Hepatocyte (in vitro differentiated cells): Measurements from ENCODE around the gene TUBAL3.

Experiments
- EZH2 ChIP-seq: fragments of 200-600 bp; sonication (generic); IDR thresholded peaks from 2 replicates; pipeline ENCODE4 v1.6.1; 2016; ENCODE audit warnings: antibody characterized with exemption, mild to moderate bottlenecking, borderline replicate concordance
- TF ChIP-seq, protein P1 (sequence below): fragments of 200-600 bp; sonication (generic); IDR thresholded peaks from 2 replicates; pipeline ENCODE4 v1.5.1; 2016; ENCODE audit warnings: antibody characterized with exemption, mild to moderate bottlenecking; ENCODE audit not compliant: poor library complexity

DNA sequence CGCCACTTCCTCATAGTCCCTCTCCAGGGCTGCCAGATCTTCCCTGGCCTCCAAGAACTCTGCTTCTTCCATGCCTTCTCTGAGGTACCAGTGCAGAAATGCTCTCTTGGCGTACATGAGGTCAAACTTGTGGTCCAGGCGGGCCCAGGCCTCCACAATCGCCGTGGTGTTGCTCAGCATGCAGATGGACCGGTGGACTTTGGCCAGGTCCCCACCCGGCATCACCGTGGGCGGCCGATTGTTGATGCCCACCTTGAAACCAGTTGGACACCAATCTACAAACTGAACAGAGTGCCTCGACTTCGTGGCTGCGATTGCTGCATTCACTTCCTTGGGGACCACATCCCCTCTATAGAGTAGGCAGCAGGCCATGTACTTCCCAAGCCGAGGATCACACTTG, 11.1 kb downstream of the TUBAL3 start:
- TF ChIP-seq, protein P1, sequence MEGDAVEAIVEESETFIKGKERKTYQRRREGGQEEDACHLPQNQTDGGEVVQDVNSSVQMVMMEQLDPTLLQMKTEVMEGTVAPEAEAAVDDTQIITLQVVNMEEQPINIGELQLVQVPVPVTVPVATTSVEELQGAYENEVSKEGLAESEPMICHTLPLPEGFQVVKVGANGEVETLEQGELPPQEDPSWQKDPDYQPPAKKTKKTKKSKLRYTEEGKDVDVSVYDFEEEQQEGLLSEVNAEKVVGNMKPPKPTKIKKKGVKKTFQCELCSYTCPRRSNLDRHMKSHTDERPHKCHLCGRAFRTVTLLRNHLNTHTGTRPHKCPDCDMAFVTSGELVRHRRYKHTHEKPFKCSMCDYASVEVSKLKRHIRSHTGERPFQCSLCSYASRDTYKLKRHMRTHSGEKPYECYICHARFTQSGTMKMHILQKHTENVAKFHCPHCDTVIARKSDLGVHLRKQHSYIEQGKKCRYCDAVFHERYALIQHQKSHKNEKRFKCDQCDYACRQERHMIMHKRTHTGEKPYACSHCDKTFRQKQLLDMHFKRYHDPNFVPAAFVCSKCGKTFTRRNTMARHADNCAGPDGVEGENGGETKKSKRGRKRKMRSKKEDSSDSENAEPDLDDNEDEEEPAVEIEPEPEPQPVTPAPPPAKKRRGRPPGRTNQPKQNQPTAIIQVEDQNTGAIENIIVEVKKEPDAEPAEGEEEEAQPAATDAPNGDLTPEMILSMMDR = no peak
- no peak for TF ChIP-seq EZH2
